Measurements from ENCODE around the gene URAD.
A peak's percentile ranks its signal among the peaks of the same experiment; 100 is the strongest.

URAD gene

GRCh38 chr13:27962128-27962841 lies 26.2 kb downstream of the URAD start:
- H3F3A ChIP-seq (ENCODE audit: control insufficient read depth, insufficient read depth): no peaks in the 10 kb centered on the region
- H3K9me3 ChIP-seq (ENCODE audit: control insufficient read depth, insufficient read depth, low read length): no peaks in the 10 kb centered on the region
- peaks cover 25% of the 10 kb centered on the region for H3K27me3 ChIP-seq (ENCODE audit: control insufficient read depth, low read length)
- H3K79me2 ChIP-seq (ENCODE audit: control insufficient read depth, low read length): no peaks in the 10 kb centered on the region
- no peak overlapping the region for H3K4me2 ChIP-seq (ENCODE audit: low read length)
- H3K27ac ChIP-seq (ENCODE audit: low read depth, low read length): no peak overlapping the region
- H3K36me3 ChIP-seq (ENCODE audit: control insufficient read depth, low read length): no peaks in the 10 kb centered on the region
- no peaks in the 10 kb centered on the region for H4K20me1 ChIP-seq (ENCODE audit: control insufficient read depth, insufficient read depth, low read depth, low read length)
- no peaks in the 10 kb centered on the region for H3K4me1 ChIP-seq (ENCODE audit: control insufficient read depth, low read length)
- H3K4me3 ChIP-seq (ENCODE audit: low read length): no peak overlapping the region
- H3K9me2 ChIP-seq (replicated peaks; ENCODE audit: control insufficient read depth, low read length): no peaks in the 10 kb centered on the region
- TF ChIP-seq EZH2phosphoT487 (IDR thresholded peaks at IDR 0.05; ENCODE audit: borderline replicate concordance, low read length) (no peak), CTCF (IDR thresholded peaks at IDR 0.05; ENCODE audit: low read depth, low read length, poor library complexity, severe bottlenecking) (no peak)

GRCh38 chr13:27961227-27962085 lies 27.0 kb downstream of the URAD start:
- H3F3A ChIP-seq (ENCODE audit: control insufficient read depth, insufficient read depth): no peaks in the 10 kb centered on the region
- no peaks in the 10 kb centered on the region for H3K36me3 ChIP-seq (ENCODE audit: control insufficient read depth, low read length)
- H3K27ac ChIP-seq (ENCODE audit: low read depth, low read length): no peak overlapping the region
- H3K4me1 ChIP-seq (ENCODE audit: control insufficient read depth, low read length): no peaks in the 10 kb centered on the region
- no peaks in the 10 kb centered on the region for H3K79me2 ChIP-seq (ENCODE audit: control insufficient read depth, low read length)
- H3K27me3 ChIP-seq (ENCODE audit: control insufficient read depth, low read length): peaks cover 27% of the 10 kb centered on the region
- H3K4me3 ChIP-seq (ENCODE audit: low read length): peak overlapping the region; percentile 44
- H3K9me3 ChIP-seq (ENCODE audit: control insufficient read depth, insufficient read depth, low read length): no peaks in the 10 kb centered on the region
- TF ChIP-seq CTCF (IDR thresholded peaks at IDR 0.05; ENCODE audit: low read depth, low read length, poor library complexity, severe bottlenecking): no peak
- H3K4me2 ChIP-seq (ENCODE audit: low read length): peak overlapping the region; percentile 52
- H3K9me2 ChIP-seq (replicated peaks; ENCODE audit: control insufficient read depth, low read length): no peaks in the 10 kb centered on the region
- H4K20me1 ChIP-seq (ENCODE audit: control insufficient read depth, insufficient read depth, low read depth, low read length): no peaks in the 10 kb centered on the region

- Histone ChIP-seq H4K20me1 (ENCODE audit: control insufficient read depth, insufficient read depth, low read depth, low read length) (no peaks in the 10 kb centered on the region), H3K9me3 (ENCODE audit: control insufficient read depth, insufficient read depth, low read length) (no peaks in the 10 kb centered on the region), H3K4me2 (ENCODE audit: low read length) (peak overlapping the region; percentile 52), H3F3A (ENCODE audit: control insufficient read depth, insufficient read depth) (no peaks in the 10 kb centered on the region), H3K9me2 (replicated peaks; ENCODE audit: control insufficient read depth, low read length) (no peaks in the 10 kb centered on the region), H3K27me3 (ENCODE audit: control insufficient read depth, low read length) (peaks cover 30% of the 10 kb centered on the region), H3K4me3 (ENCODE audit: low read length) (peak overlapping the region; percentile 44), H3K27ac (ENCODE audit: low read depth, low read length) (no peak overlapping the region), H3K36me3 (ENCODE audit: control insufficient read depth, low read length) (no peaks in the 10 kb centered on the region), H3K4me1 (ENCODE audit: control insufficient read depth, low read length) (no peaks in the 10 kb centered on the region), H3K79me2 (ENCODE audit: control insufficient read depth, low read length) (no peaks in the 10 kb centered on the region)
- no peak; the same call in 1 of the 2 replicates for TF ChIP-seq EZH2phosphoT487 (IDR thresholded peaks at IDR 0.05; ENCODE audit: borderline replicate concordance, low read length)
- TF ChIP-seq CTCF (IDR thresholded peaks at IDR 0.05; ENCODE audit: low read depth, low read length, poor library complexity, severe bottlenecking): peak; percentile 19
These were observed 27.9 kb downstream of the URAD start for GRCh38 chr13:27960362-27961226.
